Right lung (tissue), 5 donors: ENCODE measurements around the gene TCF15. TPM values are rescaled to one million over a fixed set of nuclear protein-coding genes. Genes with fewer than 3 reads are reported as not detected.

Experiments used
- DNase-seq, 2 donors: peaks; one replicate each; pipeline ENCODE4 v3.0.0-alpha.2; 2013
- polyA plus RNA-seq, 5 donors: library from polyadenylated mRNA; unstranded; fragments of 120-200 nt; gene quantifications; one replicate each; pipeline versions ENCODE4 v1.2.1 to v1.2.3, GENCODE V29; 2013; ENCODE audit warnings: inconsistent platforms in 1 of 5, low replicate concordance in 1 of 5; ENCODE audit not compliant: insufficient read length in 5 of 5, insufficient read depth in 1 of 5

TCF15 gene
- polyA plus RNA-seq, 5 donors, result 1.1 to 3.0 (median 1.4) TPM

- no peak for DNase-seq
These were observed 52.0 kb downstream of the TCF15 start for GRCh38 chr20:558117-558516.

GRCh38 chr20:556984-557383 is 53.1 kb downstream of the TCF15 start:
- no peak for DNase-seq

GRCh38 chr20:555976-556385 is 54.1 kb downstream of the TCF15 start:
- no peak for DNase-seq

Other genes with a start within 250 kb of the TCF15 start
- gene TRIB3, start 229.5 kb downstream of the TCF15 start, polyA plus RNA-seq, result 10 to 100 TPM in 2 of 5 donors, 1 to 10 TPM in 3; 7.9 to 13.4 (median 10.0) TPM
- gene RBCK1, start 202.0 kb downstream of the TCF15 start, polyA plus RNA-seq, result 100 to 1,000 TPM in 1 of 5 donors, 10 to 100 TPM in 4; 84.0 to 104 (median 99.4) TPM
- 10 to 100 TPM; 32.7 to 39.5 (median 36.3) TPM for gene TBC1D20, start 147.8 kb downstream of the TCF15 start, polyA plus RNA-seq
- gene CSNK2A1, start 66.5 kb downstream of the TCF15 start, polyA plus RNA-seq, result 100 to 1,000 TPM; 103 to 163 (median 140) TPM
- 1 to 10 TPM; 5.9 to 8.0 (median 6.6) TPM for gene SRXN1, start 42.9 kb upstream of the TCF15 start, polyA plus RNA-seq
- not detected for gene SCRT2, start 65.5 kb upstream of the TCF15 start, polyA plus RNA-seq
- gene SLC52A3, start 158.2 kb upstream of the TCF15 start, polyA plus RNA-seq, result under 1 TPM; 0.26 to 0.61 (median 0.51) TPM
- 10 to 100 TPM; 10.2 to 21.9 (median 13.2) TPM for gene FAM110A, start 223.4 kb upstream of the TCF15 start, polyA plus RNA-seq